HG02678 (cell line): ENCODE data around the gene DCP1B.

Source experiments
- ATAC-seq: cut with Tn5 transposase; IDR thresholded peaks from one replicate; pipeline ENCODE4 v1.9.1; 2021; ENCODE audit warnings: mild to moderate bottlenecking, moderate library complexity; ENCODE audit not compliant: unreplicated experiment

Gene DCP1B

GRCh38 chr12:1908758-1909157 lies 95.5 kb downstream of the DCP1B start:
- ATAC-seq: no peak

GRCh38 chr12:1907652-1908611 lies 96.3 kb downstream of the DCP1B start:
- no peak for ATAC-seq

- ATAC-seq: no peak
These were observed 97.7 kb downstream of the DCP1B start for GRCh38 chr12:1906579-1906978.

- ATAC-seq: no peak
These were observed 99.4 kb downstream of the DCP1B start for GRCh38 chr12:1904875-1905274.

- ATAC-seq: no peak
These were observed 107.3 kb downstream of the DCP1B start for GRCh38 chr12:1896964-1897363.
